Limb (tissue), 2 donors: ENCODE measurements around the gene CLMN.
A peak's percentile ranks its signal among the peaks of the same experiment; 100 is the strongest.

Experiments
- DNase-seq, 2 donors: peaks; one replicate each; pipeline ENCODE4 v3.0.0-alpha.2; 2016; ENCODE audit errors: extremely low spot score in 2 of 2

The CLMN gene

GRCh38 chr14:95165517-95165916 lies 154.2 kb downstream of the CLMN start:
- DNase-seq = no peak

- DNase-seq = no peak
Observed at GRCh38 chr14:95164506-95164905, 155.2 kb downstream of the CLMN start.

GRCh38 chr14:95163666-95164065 lies 156.0 kb downstream of the CLMN start:
- DNase-seq = no peak

GRCh38 chr14:95163132-95163531 lies 156.6 kb downstream of the CLMN start:
- no peak for DNase-seq

- DNase-seq = no peak
Observed at GRCh38 chr14:95162641-95163040, 157.1 kb downstream of the CLMN start.

- DNase-seq = peak; percentile 92 to 100
Observed at GRCh38 chr14:95157327-95158189, 162.2 kb downstream of the CLMN start, which contains the start of gene DICER1. DICER1 (minus strand) TSS chr14:95157529; CDS start chr14:95133458, 24,071 bp downstream.

GRCh38 chr14:95157048-95157326 lies 162.7 kb downstream of the CLMN start:
- no peak for DNase-seq

- peak in 1 of 2 donors; percentile 35 for DNase-seq
Observed at GRCh38 chr14:95156161-95157047, 163.3 kb downstream of the CLMN start.

GRCh38 chr14:95155045-95155444 lies 164.7 kb downstream of the CLMN start:
- DNase-seq = no peak

GRCh38 chr14:95153866-95154265 lies 165.8 kb downstream of the CLMN start:
- DNase-seq = no peak

- no peak for DNase-seq
Observed at GRCh38 chr14:95151561-95151960, 168.1 kb downstream of the CLMN start.

- DNase-seq = no peak
Observed at GRCh38 chr14:95150910-95151309, 168.8 kb downstream of the CLMN start.

GRCh38 chr14:95149441-95149840 lies 170.3 kb downstream of the CLMN start:
- no peak for DNase-seq

GRCh38 chr14:95147597-95147996 lies 172.1 kb downstream of the CLMN start:
- DNase-seq = no peak

- DNase-seq = no peak
Observed at GRCh38 chr14:95146079-95146771, 173.5 kb downstream of the CLMN start.

- DNase-seq = no peak
Observed at GRCh38 chr14:95144849-95145248, 174.9 kb downstream of the CLMN start.

GRCh38 chr14:95143808-95144620 lies 175.7 kb downstream of the CLMN start:
- DNase-seq = no peak

GRCh38 chr14:95142208-95142607 lies 177.5 kb downstream of the CLMN start:
- no peak for DNase-seq

- DNase-seq = no peak
Observed at GRCh38 chr14:95141684-95142083, 178.0 kb downstream of the CLMN start.

- DNase-seq = no peak
Observed at GRCh38 chr14:95140060-95140858, 179.4 kb downstream of the CLMN start.
